ENCODE results near the gene ZNF148. TPM values are rescaled to one million over a fixed set of nuclear protein-coding genes. Genes with fewer than 3 reads are reported as not detected.
A peak's percentile ranks its signal among the peaks of the same experiment; 100 is the strongest.

The ZNF148 gene
- 45.7 TPM for total RNA-seq
- long read RNA-seq, full-length matches to known transcripts, result 4 of 13 reads
- long read RNA-seq, partial matches to known transcripts, result 0 of 13 reads
- long read RNA-seq, other reads (novel, unspliced or antisense), result 9 of 13 reads

GRCh38 chr3:125374996-125375941 lies at the start of gene ZNF148:
Gene ZNF148 (minus strand): TSS chr3:125375325. CDS start chr3:125313640, 61,685 bp downstream.
- intact Hi-C loops (cut with micrococcal nuclease), result no loop called here

GRCh38 chr3:125418306-125418705 lies 43.2 kb upstream of the ZNF148 start:
- no peaks in the 10 kb centered on the region for H3K36me3 ChIP-seq

More at GRCh38 chr3:125374996-125375941, at the start of gene ZNF148:
- peak; percentile 15 for TF ChIP-seq CTCF (IDR thresholded peaks at IDR 0.05; ENCODE audit: borderline replicate concordance)
- peak within 1 kb of the TSS; percentile 97 for H3K27ac ChIP-seq (replicated peaks)
- peaks cover 55% of the 10 kb centered on the region for H3K4me1 ChIP-seq
- H3K27me3 ChIP-seq (ENCODE audit: low read depth), result no peaks in the 10 kb centered on the region
- peak; percentile 92 for DNase-seq
- H3K4me3 ChIP-seq, result peak within 1 kb of the TSS; percentile 82
- no peaks in the 10 kb centered on the region for H3K36me3 ChIP-seq
- H3K9me3 ChIP-seq (replicated peaks), result no peaks in the 10 kb centered on the region

GRCh38 chr3:125416235-125416634 lies 41.1 kb upstream of the ZNF148 start:
- intact Hi-C loops (cut with micrococcal nuclease), result no loop called here
- H3K27ac ChIP-seq (replicated peaks), result no peak overlapping the region
- no peaks in the 10 kb centered on the region for H3K4me1 ChIP-seq
- H3K9me3 ChIP-seq (replicated peaks), result no peaks in the 10 kb centered on the region
- DNase-seq, result no peak
- no peak overlapping the region for H3K4me3 ChIP-seq
- TF ChIP-seq CTCF (IDR thresholded peaks at IDR 0.05; ENCODE audit: borderline replicate concordance), result no peak
- H3K27me3 ChIP-seq (ENCODE audit: low read depth), result no peaks in the 10 kb centered on the region
- no peaks in the 10 kb centered on the region for H3K36me3 ChIP-seq

More at GRCh38 chr3:125418306-125418705, 43.2 kb upstream of the ZNF148 start:
- intact Hi-C loops (cut with micrococcal nuclease), result no loop called here
- Histone ChIP-seq H3K27ac (replicated peaks) (no peak overlapping the region), H3K4me1 (no peaks in the 10 kb centered on the region), H3K9me3 (replicated peaks) (no peaks in the 10 kb centered on the region), H3K27me3 (ENCODE audit: low read depth) (no peaks in the 10 kb centered on the region), H3K4me3 (no peak overlapping the region)
- no peak for DNase-seq
- no peak for TF ChIP-seq CTCF (IDR thresholded peaks at IDR 0.05; ENCODE audit: borderline replicate concordance)

- TF ChIP-seq CTCF (IDR thresholded peaks at IDR 0.05; ENCODE audit: borderline replicate concordance), result no peak
- H3K27me3 ChIP-seq (ENCODE audit: low read depth), result no peaks in the 10 kb centered on the region
- H3K4me3 ChIP-seq, result no peak overlapping the region
- no peak overlapping the region for H3K27ac ChIP-seq (replicated peaks)
- H3K9me3 ChIP-seq (replicated peaks), result no peaks in the 10 kb centered on the region
- DNase-seq, result no peak
- no peaks in the 10 kb centered on the region for H3K36me3 ChIP-seq
- H3K4me1 ChIP-seq, result no peaks in the 10 kb centered on the region
- intact Hi-C loops (cut with micrococcal nuclease), result no loop called here
Measured at GRCh38 chr3:125414669-125415068, 39.5 kb upstream of the ZNF148 start.

- Histone ChIP-seq H3K4me1 (no peaks in the 10 kb centered on the region), H3K9me3 (replicated peaks) (no peaks in the 10 kb centered on the region), H3K36me3 (no peaks in the 10 kb centered on the region), H3K4me3 (no peak overlapping the region), H3K27ac (replicated peaks) (no peak overlapping the region), H3K27me3 (ENCODE audit: low read depth) (peaks cover 20% of the 10 kb centered on the region)
- intact Hi-C loops (cut with micrococcal nuclease), result no loop called here
- no peak for DNase-seq
- no peak for TF ChIP-seq CTCF (IDR thresholded peaks at IDR 0.05; ENCODE audit: borderline replicate concordance)
Measured at GRCh38 chr3:125410922-125411321, 35.8 kb upstream of the ZNF148 start.
